HepG2 (cell line): Measurements from ENCODE around the gene ARHGAP21. TPM values are rescaled to one million over a fixed set of nuclear protein-coding genes. Genes with fewer than 3 reads are reported as not detected.

ENCODE experiments used
- ATRX ChIP-seq: sonication (generic); formaldehyde crosslinking; IDR thresholded peaks from 2 replicates; pipeline ENCODE4 v1.4.0; 2020; ENCODE audit warnings: missing genetic modification reagents, borderline replicate concordance
- KDM4B ChIP-seq: sonication (generic); formaldehyde crosslinking; IDR thresholded peaks from 2 replicates; pipeline ENCODE4 v1.4.0; 2020; ENCODE audit warnings: missing genetic modification reagents
- MAZ ChIP-seq, 2 experiments: sonication (generic) in 1 of 2; formaldehyde crosslinking in 1 of 2; IDR thresholded peaks; 2 replicates each; pipeline versions ENCODE4 v1.5.0 to v1.6.1; 2012 to 2020; ENCODE audit warnings: low read depth in 2 of 2, mild to moderate bottlenecking in 2 of 2, borderline replicate concordance in 1 of 2, improper control_type of control experiment in 1 of 2, low read length in 1 of 2, missing genetic modification reagents in 1 of 2, moderate library complexity in 1 of 2
- NKX3-1 ChIP-seq: sonication (generic); formaldehyde crosslinking; IDR thresholded peaks from 2 replicates; pipeline ENCODE4 v1.5.0; 2020; ENCODE audit warnings: missing genetic modification reagents
- PHF20 ChIP-seq: sonication (generic); formaldehyde crosslinking; IDR thresholded peaks from 2 replicates; pipeline ENCODE4 v1.5.0; 2020; ENCODE audit warnings: mild to moderate bottlenecking, missing genetic modification reagents
- PRPF4 ChIP-seq: fragments of 200-400 bp; formaldehyde crosslinking; IDR thresholded peaks from 2 replicates; pipeline ENCODE4 v1.6.1; 2016; ENCODE audit warnings: low read length, low read depth; ENCODE audit not compliant: poor library complexity, severe bottlenecking
- REPIN1 ChIP-seq: sonication (generic); formaldehyde crosslinking; IDR thresholded peaks from 2 replicates; pipeline ENCODE4 v1.8.0; 2022; ENCODE audit warnings: missing genetic modification reagents, low read depth, mild to moderate bottlenecking, borderline replicate concordance
- TSC22D2 ChIP-seq: sonication (generic); formaldehyde crosslinking; IDR thresholded peaks from 2 replicates; pipeline ENCODE4 v1.5.1; 2020; ENCODE audit warnings: missing genetic modification reagents, mild to moderate bottlenecking, borderline replicate concordance
- ZEB1 ChIP-seq: IDR thresholded peaks from 2 replicates; pipeline ENCODE4 v1.6.1; 2012; ENCODE audit warnings: mild to moderate bottlenecking, low read depth, inconsistent platforms; ENCODE audit not compliant: insufficient replicate concordance
- ZNF20 ChIP-seq: sonication (generic); formaldehyde crosslinking; IDR thresholded peaks from 2 replicates; pipeline ENCODE4 v1.4.0; 2020; ENCODE audit warnings: mild to moderate bottlenecking, moderate library complexity, missing genetic modification reagents
- ZNF253 ChIP-seq: sonication (generic); formaldehyde crosslinking; IDR thresholded peaks from 2 replicates; pipeline ENCODE4 v1.8.0; 2022; ENCODE audit warnings: mild to moderate bottlenecking, missing genetic modification reagents, borderline replicate concordance
- ZNF3 ChIP-seq: IDR thresholded peaks from 2 replicates; pipeline ENCODE4 v1.7.0; 2017; ENCODE audit warnings: inconsistent platforms
- ZNF317 ChIP-seq: sonication (generic); formaldehyde crosslinking; IDR thresholded peaks from 2 replicates; pipeline ENCODE4 v1.5.0; 2020; ENCODE audit warnings: mild to moderate bottlenecking, missing genetic modification reagents
- ZNF33A ChIP-seq: sonication (generic); formaldehyde crosslinking; IDR thresholded peaks from 2 replicates; pipeline ENCODE4 v1.5.1; 2020; ENCODE audit warnings: missing genetic modification reagents, mild to moderate bottlenecking, moderate library complexity, borderline replicate concordance
- ZNF432 ChIP-seq: sonication (generic); formaldehyde crosslinking; IDR thresholded peaks from 2 replicates; pipeline ENCODE4 v1.5.0; 2020; ENCODE audit warnings: missing genetic modification reagents, mild to moderate bottlenecking, borderline replicate concordance
- ZNF558 ChIP-seq: sonication (generic); formaldehyde crosslinking; IDR thresholded peaks from 2 replicates; pipeline ENCODE4 v1.9.0; 2022; ENCODE audit warnings: mild to moderate bottlenecking, missing genetic modification reagents, borderline replicate concordance
- ZNF766 ChIP-seq: sonication (generic); formaldehyde crosslinking; IDR thresholded peaks from 2 replicates; pipeline ENCODE4 v1.5.0; 2020; ENCODE audit warnings: missing genetic modification reagents, borderline replicate concordance
- polyA plus RNA-seq, 8 experiments: library from polyadenylated mRNA; depleted of rRNA in 3 of 8; stranded (reverse) in 7 of 8; unstranded in 1 of 8; fragments of >200 nt; fragmentation: Illumina TruSeq in 4 of 8; extraction: Trizol in 4 of 8; gene quantifications; 2 replicates each; pipeline versions ENCODE4 v1.2.1 to v1.2.3, GENCODE V29; 2011 to 2016; ENCODE audit warnings: low read depth in 4 of 8, missing spikeins in 1 of 8, mixed read lengths in 1 of 8; ENCODE audit not compliant: insufficient read depth in 1 of 8
- total RNA-seq, 5 experiments: library from RNA; depleted of rRNA; stranded (reverse); fragments of >200 nt; fragmentation: Illumina TruSeq; extraction: Trizol; gene quantifications; 2 replicates each; pipeline ENCODE4 v1.2.3, GENCODE V29; 2016; ENCODE audit warnings: low read depth in 1 of 5
- TF ChIP-seq, protein P1 (sequence below): sonication (generic); formaldehyde crosslinking; IDR thresholded peaks from 2 replicates; pipeline ENCODE4 v1.8.1; 2023; ENCODE audit warnings: mild to moderate bottlenecking, inconsistent platforms, moderate library complexity, missing genetic modification reagents, borderline replicate concordance
- TF ChIP-seq, protein P2 (sequence below): IDR thresholded peaks from 2 replicates; pipeline ENCODE4 v1.6.1; 2016; ENCODE audit warnings: missing compliant biosample characterization, missing genetic modification reagents, borderline replicate concordance
- TF ChIP-seq, protein P3 (sequence below): sonication (generic); formaldehyde crosslinking; IDR thresholded peaks from 2 replicates; pipeline ENCODE4 v1.5.0; 2020; ENCODE audit warnings: mild to moderate bottlenecking, low read depth, missing genetic modification reagents, borderline replicate concordance
- TF ChIP-seq, protein P4 (sequence below): sonication (generic); formaldehyde crosslinking; IDR thresholded peaks from 2 replicates; pipeline ENCODE4 v1.4.0; 2020; ENCODE audit warnings: mild to moderate bottlenecking, missing genetic modification reagents
- TF ChIP-seq, protein P5 (sequence below): IDR thresholded peaks from 2 replicates; pipeline ENCODE4 v1.6.1; 2016; ENCODE audit warnings: mild to moderate bottlenecking, missing biosample characterization, missing genetic modification reagents
- TF ChIP-seq, protein P6 (sequence below): sonication (generic); formaldehyde crosslinking; IDR thresholded peaks from 2 replicates; pipeline ENCODE4 v1.8.1; 2023; ENCODE audit warnings: mild to moderate bottlenecking, missing genetic modification reagents, borderline replicate concordance

Gene ARHGAP21
- total and polyA plus RNA-seq, 2 of the 13 experiments (the other 11 are each of a cell fraction or from before 2014, with no cell fraction given), result 23.9 to 26.6 TPM

DNA sequence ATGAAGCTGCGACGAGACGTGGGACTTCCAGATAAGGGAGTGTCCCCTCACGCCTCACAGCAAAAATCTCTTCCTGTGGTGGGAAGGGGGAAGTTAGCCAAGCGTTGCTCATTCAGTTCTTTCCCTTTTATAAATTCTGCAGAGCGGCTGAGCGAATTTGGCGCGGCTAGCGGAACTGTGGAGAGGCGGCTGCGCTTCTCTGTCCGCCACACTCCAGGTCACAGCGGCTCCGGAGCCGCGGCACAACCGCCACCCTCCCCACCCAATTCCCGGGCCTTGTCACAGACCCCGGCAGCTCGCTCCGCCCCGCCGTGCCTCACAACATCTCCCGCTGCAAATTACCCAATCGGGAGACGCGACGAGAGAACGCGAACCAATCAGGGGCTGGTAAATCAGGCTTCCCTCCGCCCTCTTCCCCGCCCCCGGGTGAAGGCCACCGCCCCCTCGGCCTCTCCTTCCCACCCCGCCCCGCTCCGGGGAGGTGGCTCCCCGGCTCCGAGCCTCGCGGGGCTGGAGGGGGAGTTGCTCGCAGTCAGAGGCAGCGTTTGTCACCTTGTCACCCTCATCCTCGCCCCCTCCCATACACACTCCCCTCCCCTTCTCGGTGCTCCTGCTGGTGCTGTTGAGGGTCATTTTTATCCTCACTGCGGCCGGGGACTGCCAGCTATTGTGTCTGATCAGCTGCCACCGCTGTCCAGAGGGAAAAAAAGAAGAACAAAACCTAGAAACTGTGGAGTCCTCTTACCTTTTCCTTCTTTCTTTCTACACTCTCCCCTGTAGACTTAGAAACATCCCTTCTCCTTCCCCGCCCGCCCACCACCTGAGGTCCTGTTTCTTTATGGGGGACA lies 918 bp upstream of the ARHGAP21 start (continued):
- TF ChIP-seq, protein P1, sequence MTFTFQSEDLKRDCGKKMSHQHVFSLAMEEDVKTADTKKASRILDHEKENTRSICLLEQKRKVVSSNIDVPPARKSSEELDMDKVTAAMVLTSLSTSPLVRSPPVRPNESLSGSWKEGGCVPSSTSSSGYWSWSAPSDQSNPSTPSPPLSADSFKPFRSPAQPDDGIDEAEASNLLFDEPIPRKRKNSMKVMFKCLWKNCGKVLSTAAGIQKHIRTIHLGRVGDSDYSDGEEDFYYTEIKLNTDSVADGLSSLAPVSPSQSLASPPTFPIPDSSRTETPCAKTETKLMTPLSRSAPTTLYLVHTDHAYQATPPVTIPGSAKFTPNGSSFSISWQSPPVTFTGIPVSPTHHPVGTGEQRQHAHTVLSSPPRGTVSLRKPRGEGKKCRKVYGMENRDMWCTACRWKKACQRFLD (CRISPR knock-in tag), result no peak
- TF ChIP-seq PRPF4 (no peak), ZNF3 (CRISPR knock-in tag) (no peak), ZNF432 (CRISPR knock-in tag) (no peak), ZEB1 (no peak), REPIN1 (CRISPR knock-in tag) (no peak), KDM4B (no peak), ZNF253 (CRISPR knock-in tag) (no peak), MAZ (IDR thresholded peaks at IDR 0.05; ENCODE audit: borderline replicate concordance, low read depth, low read length) (peak; percentile 81; the same call in 1 of the 2 replicates), MAZ (CRISPR knock-in tag; IDR thresholded peaks at IDR 0.05; ENCODE audit: low read depth) (peak; percentile 45; the same call in 1 of the 2 replicates), ZNF20 (no peak), ZNF317 (CRISPR knock-in tag) (no peak), NKX3-1 (CRISPR knock-in tag) (no peak), ZNF766 (CRISPR knock-in tag) (no peak), ZNF33A (CRISPR knock-in tag) (no peak), TSC22D2 (CRISPR knock-in tag) (no peak; the same call in 1 of the 2 replicates), ATRX (CRISPR knock-in tag) (no peak), PHF20 (CRISPR knock-in tag) (peak; percentile 36; the same call in 1 of the 2 replicates), ZNF558 (CRISPR knock-in tag) (no peak)
- TF ChIP-seq, protein P2, sequence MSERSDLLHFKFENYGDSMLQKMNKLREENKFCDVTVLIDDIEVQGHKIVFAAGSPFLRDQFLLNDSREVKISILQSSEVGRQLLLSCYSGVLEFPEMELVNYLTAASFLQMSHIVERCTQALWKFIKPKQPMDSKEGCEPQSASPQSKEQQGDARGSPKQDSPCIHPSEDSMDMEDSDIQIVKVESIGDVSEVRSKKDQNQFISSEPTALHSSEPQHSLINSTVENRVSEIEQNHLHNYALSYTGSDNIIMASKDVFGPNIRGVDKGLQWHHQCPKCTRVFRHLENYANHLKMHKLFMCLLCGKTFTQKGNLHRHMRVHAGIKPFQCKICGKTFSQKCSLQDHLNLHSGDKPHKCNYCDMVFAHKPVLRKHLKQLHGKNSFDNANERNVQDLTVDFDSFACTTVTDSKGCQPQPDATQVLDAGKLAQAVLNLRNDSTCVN (CRISPR knock-in tag), result no peak
- TF ChIP-seq, protein P3, sequence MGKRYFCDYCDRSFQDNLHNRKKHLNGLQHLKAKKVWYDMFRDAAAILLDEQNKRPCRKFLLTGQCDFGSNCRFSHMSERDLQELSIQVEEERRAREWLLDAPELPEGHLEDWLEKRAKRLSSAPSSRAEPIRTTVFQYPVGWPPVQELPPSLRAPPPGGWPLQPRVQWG (CRISPR knock-in tag), result no peak
- TF ChIP-seq, protein P4, sequence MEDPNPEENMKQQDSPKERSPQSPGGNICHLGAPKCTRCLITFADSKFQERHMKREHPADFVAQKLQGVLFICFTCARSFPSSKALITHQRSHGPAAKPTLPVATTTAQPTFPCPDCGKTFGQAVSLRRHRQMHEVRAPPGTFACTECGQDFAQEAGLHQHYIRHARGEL (CRISPR knock-in tag), result no peak
- TF ChIP-seq, protein P5, sequence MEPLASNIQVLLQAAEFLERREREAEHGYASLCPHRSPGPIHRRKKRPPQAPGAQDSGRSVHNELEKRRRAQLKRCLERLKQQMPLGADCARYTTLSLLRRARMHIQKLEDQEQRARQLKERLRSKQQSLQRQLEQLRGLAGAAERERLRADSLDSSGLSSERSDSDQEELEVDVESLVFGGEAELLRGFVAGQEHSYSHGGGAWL, result no peak
- TF ChIP-seq, protein P6, sequence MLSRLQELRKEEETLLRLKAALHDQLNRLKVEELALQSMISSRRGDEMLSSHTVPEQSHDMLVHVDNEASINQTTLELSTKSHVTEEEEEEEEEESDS (CRISPR knock-in tag), result no peak
